H1 (cell line): Measurements from ENCODE around the gene COPG1. TPM values are rescaled to one million over a fixed set of nuclear protein-coding genes. Genes with fewer than 3 reads are reported as not detected.

Experiments used
- BACH1 ChIP-seq: IDR thresholded peaks from 2 replicates; pipeline ENCODE4 v1.6.1; 2012; ENCODE audit warnings: low read length, improper control_type of control experiment
- RAD21 ChIP-seq, 2 experiments: IDR thresholded peaks in 1 of 2; conservative IDR thresholded peaks in 1 of 2; 2 replicates each; pipeline ENCODE4 v1.6.1; 2011; ENCODE audit warnings: low read depth in 2 of 2, low read length in 2 of 2, improper control_type of control experiment in 1 of 2, inconsistent platforms in 1 of 2, mild to moderate bottlenecking in 1 of 2, moderate library complexity in 1 of 2
- SP1 ChIP-seq: IDR thresholded peaks from 2 replicates; pipeline ENCODE4 v1.6.1; 2011; ENCODE audit warnings: low read depth, low read length
- polyA plus RNA-seq, 7 experiments: library from polyadenylated mRNA; depleted of rRNA in 3 of 7; stranded (reverse) in 5 of 7; unstranded in 2 of 7; fragments of >200 nt in 5 of 7; fragments of 200-250 nt in 2 of 7; gene quantifications; 1 replicate in 5 of 7; 2 replicates in 1 of 7; 4 replicates in 1 of 7; pipeline versions ENCODE4 v1.2.1 to v1.2.3, GENCODE V29; 2011 to 2013; ENCODE audit warnings: missing spikeins in 2 of 7, mixed read lengths in 2 of 7
- total RNA-seq: library from RNA; stranded (reverse); fragmentation: NEBNext Ultra II Directional; extraction: Animal tissue kit (Norgen Biotek cat#: 25700); gene quantifications from 2 replicates; pipeline ENCODE4 v1.2.1, GENCODE V29; 2021
- TF ChIP-seq, protein P1 (sequence below): IDR thresholded peaks from 2 replicates; pipeline ENCODE4 v1.6.1; 2012; ENCODE audit warnings: inconsistent platforms
- TF ChIP-seq, protein P2 (sequence below): IDR thresholded peaks from 2 replicates; pipeline ENCODE4 v1.6.1; 2011; ENCODE audit warnings: low read depth, mild to moderate bottlenecking, low read length; ENCODE audit not compliant: insufficient read depth

COPG1 gene
- total and polyA plus RNA-seq, 2 of the 8 experiments (the other 6 are each of a cell fraction or from before 2014, with no cell fraction given), result 52.7 to 106 TPM

DNA sequence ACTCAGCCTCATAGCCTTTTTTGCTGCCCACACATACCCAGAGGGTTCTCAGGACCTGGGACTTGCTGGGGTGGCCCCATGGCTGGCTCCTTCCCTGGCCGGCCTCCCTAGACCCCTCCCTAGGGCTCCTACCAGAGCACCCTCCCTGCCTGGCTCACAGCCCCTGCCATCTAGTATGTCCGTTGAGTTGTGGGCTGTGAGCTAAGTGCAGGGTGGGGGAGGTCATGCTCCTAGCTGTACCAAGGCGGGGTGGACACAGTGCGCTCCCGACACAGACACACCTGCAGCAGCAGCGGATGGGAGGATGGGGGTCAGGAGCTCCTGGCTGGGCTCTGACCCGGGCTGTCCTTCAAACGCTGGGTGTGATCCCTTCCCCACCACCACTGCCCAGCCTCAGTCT, 70.9 kb downstream of the COPG1 start (continued):
- TF ChIP-seq BACH1 (no peak), RAD21 (IDR thresholded peaks at IDR 0.05 in 1 of 2, conservative IDR thresholded peaks at IDR 0.05 in 1 of 2; ENCODE audit: low read depth in 2 of 2, low read length in 2 of 2) (no peak), SP1 (no peak)
- TF ChIP-seq, protein P1, sequence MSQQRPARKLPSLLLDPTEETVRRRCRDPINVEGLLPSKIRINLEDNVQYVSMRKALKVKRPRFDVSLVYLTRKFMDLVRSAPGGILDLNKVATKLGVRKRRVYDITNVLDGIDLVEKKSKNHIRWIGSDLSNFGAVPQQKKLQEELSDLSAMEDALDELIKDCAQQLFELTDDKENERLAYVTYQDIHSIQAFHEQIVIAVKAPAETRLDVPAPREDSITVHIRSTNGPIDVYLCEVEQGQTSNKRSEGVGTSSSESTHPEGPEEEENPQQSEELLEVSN, result no peak
- TF ChIP-seq, protein P2, sequence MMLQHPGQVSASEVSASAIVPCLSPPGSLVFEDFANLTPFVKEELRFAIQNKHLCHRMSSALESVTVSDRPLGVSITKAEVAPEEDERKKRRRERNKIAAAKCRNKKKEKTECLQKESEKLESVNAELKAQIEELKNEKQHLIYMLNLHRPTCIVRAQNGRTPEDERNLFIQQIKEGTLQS, result no peak
- TF ChIP-seq, all 59 proteins: peak for 0
